HG02571 (cell line): ENCODE measurements around the gene GFRAL.
"Not testable (repeated sequence)": the region's sequence is repeated elsewhere in the genome, so short reads cannot be mapped to it uniquely, and the experiment has no call there.

Experiments used
- ATAC-seq: cut with Tn5 transposase; IDR thresholded peaks from one replicate; pipeline ENCODE4 v1.9.1; 2021; ENCODE audit warnings: mild to moderate bottlenecking, moderate library complexity; ENCODE audit not compliant: unreplicated experiment

GFRAL gene, protein sequence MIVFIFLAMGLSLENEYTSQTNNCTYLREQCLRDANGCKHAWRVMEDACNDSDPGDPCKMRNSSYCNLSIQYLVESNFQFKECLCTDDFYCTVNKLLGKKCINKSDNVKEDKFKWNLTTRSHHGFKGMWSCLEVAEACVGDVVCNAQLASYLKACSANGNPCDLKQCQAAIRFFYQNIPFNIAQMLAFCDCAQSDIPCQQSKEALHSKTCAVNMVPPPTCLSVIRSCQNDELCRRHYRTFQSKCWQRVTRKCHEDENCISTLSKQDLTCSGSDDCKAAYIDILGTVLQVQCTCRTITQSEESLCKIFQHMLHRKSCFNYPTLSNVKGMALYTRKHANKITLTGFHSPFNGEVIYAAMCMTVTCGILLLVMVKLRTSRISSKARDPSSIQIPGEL

DNA sequence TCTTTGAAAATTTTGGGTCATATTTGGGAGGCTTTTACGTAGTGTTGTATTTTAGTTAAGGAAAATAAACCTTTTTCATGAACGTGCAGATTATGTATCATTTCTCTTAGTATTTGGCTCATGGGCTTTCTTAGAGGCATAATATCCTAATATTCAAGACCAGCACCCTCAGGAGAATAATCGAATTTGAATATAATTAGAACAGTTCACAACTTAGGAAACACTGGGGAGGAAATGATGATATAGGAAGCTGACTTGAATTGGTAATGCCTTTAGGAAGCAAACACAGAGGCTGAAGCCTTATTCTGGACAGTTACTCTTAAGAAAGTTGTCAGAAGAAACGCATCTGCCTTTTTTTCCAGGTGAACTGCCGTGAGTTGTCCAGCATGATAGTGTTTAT lies at the start of gene GFRAL:
GFRAL (plus strand) TSS at position 301 of the 400 bp plus-strand sequence; CDS start at position 387, 86 bp downstream.
- no peak for ATAC-seq

DNA sequence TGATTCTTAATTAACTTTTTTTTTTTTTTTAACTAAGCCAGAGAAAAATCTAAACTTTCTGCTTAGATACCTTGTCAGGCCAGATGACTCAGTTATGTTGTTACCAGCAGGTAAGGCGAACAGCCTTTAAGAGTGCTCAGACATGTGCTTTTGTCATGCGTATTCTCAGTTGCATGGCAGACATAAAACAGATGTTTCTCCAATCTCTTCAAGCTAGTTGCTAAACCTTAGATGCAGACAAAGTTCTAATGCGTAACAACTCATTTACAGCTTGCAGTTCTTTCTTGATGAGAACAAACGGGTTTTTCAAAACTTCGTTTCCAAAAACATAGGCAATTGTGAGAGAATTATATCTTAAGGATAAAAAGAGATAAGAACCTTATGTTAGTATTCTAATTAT lies 49.6 kb upstream of the GFRAL start:
- ATAC-seq: no peak

DNA sequence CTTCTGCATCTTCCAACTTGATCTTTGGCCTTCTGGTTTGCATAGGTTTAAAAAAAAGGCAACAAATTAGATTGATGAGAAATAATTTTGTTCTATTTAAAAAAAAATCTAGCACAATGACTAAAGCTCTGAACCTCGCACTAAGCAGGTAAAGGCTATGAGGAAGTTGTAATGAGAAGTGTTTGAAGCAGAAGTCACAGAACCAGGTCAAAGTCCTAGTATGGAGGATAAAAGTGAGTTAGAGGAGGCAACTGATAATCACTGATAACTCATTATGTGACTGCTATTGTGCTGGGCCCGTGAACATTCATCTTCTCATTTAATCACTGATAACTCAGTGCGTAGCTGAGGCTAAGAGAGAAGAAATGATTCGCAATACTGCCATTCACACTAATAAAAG lies 46.1 kb upstream of the GFRAL start:
- no peak for ATAC-seq

DNA sequence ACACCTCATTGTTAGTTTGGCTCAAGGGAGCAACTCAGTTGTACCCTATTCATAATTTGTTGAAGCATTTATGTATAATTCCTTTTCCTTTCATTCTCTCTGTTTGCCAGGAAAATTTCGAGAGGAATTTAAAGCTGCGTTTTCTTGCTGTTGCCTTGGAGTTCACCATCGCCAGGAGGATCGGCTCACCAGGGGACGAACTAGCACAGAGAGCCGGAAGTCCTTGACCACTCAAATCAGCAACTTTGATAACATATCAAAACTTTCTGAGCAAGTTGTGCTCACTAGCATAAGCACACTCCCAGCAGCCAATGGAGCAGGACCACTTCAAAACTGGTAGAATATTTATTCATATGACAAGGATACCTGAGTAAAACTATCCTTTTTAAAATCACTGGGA lies 45.2 kb upstream of the GFRAL start:
- no peak for ATAC-seq

DNA sequence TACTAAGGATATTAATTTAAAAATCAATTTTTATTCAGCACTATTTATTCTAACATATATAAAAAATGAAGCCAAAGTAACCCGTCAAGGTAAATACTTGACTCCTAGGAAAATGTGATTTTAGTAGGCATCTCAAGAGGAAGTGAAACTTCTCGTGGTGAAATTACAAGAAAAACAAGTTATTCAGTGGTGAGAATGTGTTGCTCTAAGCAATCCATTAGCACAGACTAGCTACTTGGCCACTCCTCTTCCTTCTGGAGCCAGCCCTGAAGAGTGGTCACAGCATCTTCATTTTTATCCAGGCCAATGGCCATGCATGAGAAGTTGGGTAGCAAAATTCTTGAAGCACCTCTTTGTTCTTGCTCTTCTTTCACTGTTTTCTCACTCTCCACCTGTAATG lies 40.4 kb upstream of the GFRAL start:
- ATAC-seq: no peak

DNA sequence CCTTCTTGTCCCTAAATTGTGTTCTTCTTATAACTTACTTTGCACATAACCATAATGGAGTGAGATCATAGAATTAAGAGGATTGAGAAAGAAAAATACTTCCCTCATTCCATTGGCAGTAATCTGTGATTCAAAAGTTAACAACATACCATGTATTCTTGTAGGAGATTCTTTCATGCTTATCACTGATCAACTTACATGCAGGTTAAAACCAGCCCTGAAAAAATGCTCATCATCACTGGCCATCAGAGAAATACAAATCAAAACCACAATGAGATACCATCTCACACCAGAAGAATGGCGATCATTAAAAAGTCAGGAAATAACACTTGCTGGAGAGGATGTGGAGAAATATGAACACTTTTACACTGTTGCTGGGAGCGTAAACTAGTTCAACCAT lies 36.5 kb upstream of the GFRAL start:
- ATAC-seq: no peak

DNA sequence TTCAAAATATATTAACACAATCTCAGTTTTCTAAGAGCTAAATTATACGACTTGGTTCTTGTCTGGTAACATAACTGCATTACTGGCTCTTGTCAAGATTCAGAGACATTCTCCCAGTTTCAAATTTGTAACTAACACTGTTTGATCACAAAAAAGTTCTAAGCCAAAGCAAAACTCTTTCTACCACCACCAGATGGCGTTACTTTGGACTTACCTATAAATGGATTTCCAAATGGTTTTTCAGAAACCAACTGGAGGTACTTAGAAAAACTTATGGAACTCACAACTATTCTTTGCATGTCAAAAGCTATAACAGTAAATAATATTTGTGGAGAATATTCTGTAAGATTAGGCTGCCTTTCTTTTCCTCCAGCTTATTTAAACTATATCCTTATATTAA lies 34.2 kb upstream of the GFRAL start:
- ATAC-seq: no peak

DNA sequence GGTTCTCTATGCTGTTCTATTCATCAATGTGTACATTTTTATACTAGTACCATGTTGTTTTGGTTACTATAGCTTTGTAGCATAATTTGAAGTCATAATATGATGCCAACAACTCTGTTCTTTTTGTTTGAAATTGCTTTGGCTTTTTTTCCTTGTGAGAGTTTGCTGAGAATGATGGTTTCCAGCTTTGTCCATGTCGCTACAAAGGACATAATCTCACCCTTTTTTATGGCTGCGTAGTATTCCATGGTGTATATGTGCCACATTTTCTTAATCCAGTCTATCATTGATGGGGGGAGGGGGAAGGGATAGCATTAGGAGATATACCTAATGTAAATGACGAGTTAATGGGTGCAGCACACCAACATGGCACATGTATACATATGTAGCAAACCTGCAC lies 30.1 kb upstream of the GFRAL start:
- not testable (repeated sequence) for ATAC-seq

DNA sequence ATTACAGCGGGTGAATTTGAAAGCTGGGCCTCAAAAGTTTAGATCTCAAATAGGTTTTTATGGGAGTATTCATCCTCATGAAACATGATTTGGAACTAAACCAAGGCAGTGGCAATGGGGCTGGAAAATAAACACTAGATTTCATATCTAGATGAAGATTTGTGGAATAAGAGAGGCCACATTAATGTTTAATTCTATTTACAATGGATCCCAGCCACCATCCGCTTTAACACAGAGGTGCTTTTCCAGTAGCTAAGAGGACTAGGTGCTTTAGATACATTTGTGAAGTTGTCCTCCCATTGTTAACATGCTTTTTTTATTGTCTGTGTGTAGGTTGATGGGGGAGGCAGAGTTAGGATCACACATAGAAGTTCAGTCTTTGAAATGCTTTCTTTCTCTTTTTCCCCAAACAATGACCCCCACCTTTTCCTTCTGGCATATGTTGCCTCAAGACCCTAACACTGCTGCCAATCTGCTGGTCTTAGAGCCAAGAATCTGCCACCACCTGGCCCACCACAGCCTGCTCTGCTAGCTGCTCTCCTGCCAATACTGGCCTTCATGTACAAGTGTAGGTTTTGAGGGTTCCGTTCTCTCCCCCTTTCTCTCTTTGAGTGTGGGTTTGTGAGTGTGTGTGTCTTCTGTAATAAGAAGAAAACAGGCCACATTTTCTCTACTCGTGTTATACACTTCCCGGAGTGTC lies 27.8 kb upstream of the GFRAL start:
- no peak for ATAC-seq

DNA sequence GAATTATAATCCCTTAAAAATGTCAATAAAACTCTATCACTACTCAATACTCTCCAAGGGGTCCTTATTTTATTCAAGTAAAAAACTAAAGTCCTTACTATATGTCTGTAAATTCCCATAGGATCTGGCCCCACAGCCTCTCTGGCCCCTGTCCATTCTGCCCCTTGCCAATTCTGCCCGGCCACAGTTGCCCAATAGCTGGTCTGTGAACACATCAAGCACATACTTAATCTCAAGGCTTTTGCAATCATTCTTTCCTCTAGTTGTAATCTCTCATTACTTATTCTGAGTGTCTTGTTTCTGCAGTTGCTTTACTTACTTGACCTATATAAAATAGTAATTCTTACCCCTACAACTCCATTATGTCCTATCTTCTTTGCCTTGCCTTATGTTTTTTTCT lies 22.5 kb upstream of the GFRAL start:
- ATAC-seq: no peak

DNA sequence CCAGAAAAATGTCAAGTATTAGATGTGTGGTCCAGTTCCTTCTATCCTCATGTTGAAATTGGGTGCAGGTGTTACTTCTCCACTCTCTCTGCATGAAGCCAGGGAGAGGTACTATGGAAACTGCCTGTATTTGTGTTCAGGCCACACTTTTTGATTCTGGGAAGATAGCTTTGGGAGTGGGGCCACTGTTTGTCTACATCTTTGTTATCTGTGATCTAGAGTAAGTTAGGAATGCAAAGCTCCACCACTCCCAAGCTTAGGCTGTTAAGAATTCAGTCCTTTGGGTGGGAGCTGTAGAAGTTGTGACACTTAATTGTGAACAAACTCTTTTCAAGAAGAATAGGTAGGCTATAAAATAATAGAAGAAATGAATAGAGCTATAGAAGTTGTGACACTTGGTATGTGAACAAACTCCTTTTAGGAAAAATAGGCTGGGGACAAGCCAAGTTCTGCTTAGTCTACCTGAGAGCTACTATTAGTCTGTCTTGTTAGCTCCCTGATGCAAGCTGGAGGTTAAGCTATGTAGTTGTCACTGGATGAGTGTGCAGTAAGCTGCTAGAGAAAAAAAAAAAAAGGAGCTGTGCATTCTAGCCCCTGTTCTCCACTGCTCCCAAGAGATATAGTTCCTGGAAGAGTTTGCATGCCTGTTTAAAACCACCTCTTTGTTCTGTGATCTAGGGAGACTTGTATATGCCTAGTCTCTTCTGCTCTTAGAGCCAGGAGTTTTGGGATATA lies 7.1 kb upstream of the GFRAL start:
- no peak for ATAC-seq

DNA sequence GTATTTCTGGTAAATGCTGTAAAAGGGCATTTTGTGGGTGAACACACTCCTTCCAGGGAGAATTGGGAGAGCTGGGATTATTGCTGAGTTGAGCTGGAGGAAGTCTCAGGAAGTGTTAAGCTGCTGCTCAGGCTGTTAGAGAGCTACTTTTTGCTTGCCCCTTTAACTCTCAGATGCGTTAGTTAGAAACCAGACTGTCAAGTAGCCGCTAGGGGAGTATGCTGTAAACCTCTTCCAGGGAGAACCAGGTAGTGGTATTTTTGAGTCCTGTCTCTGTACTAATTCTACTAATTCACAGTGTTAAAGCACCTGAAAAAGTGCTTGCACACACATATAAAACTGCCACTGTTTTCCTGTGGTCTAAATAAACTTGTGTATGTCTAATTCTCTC lies 6.6 kb upstream of the GFRAL start:
- no peak for ATAC-seq

DNA sequence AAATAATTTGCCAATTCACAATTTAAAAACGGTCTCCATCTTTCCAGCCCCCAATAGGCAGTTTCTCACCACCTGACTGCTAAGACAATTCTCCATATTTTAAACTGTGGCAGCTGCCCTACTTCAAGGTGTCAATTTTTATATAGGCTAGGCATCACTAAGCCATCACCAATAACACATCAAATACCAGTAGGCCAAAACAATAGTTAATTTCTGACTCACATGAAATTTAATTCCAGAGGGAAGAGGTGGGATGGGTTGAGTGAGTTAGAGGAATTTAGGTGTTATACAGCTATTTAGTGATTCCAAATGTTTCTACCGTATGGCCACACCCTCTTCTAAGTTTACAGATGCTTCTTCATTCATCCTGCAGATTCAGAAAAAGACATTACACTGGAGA lies 49.9 kb downstream of the GFRAL start:
- ATAC-seq: no peak

DNA sequence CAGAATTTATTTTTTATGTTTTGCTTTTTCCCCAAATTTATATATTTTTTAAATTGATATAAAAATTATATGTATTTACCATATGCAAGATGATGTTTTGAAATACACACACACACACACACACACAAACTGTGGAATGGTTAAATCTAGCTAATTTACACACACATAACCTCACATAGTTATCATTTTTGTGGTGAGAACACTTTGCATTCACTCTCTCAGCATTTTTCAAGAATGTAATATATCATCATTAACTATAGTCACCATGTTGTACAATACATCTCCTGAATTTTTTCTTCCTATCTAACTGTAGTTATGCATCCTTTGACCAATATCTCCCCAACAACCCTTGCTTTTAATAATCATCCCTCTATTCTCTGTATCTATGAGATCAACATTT lies 52.2 kb downstream of the GFRAL start:
- ATAC-seq: no peak

DNA sequence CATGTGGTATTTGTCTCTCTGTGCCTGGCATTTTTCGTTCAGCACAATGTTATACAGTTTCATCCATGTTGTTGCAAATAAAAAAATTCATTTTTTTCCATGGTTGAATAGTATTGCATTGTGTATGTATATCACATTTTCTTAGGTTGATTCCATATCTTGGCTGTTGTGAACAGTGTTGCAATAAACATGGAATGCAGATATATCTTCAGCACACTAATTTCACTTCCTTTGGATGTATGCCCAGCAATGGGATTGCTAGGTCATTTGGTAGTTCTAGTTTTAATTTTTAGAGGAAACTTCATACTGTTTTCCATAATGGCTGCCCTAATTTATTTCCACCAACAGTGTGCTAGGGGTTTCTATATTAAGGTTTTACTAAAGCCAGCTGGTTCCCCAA lies 52.6 kb downstream of the GFRAL start:
- ATAC-seq: no peak

DNA sequence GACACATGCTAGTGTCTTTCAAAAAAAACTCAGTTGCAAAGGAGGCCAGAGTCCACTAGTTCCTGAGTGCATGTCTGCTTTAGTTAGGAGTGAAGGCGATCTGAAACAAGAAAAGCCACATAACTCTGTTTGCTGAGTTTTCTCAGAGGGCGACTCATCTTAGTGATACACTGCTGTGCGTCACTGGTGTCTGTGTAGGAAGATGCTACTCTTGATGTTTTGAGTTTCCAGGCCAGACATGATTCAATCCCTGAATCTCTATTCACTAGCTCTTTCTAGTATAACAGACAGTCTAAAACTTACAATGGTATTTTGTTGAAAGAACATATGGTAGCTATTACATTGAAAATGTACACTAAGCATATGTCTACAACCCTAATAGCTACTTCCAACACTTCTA lies 60.9 kb downstream of the GFRAL start:
- no peak for ATAC-seq

DNA sequence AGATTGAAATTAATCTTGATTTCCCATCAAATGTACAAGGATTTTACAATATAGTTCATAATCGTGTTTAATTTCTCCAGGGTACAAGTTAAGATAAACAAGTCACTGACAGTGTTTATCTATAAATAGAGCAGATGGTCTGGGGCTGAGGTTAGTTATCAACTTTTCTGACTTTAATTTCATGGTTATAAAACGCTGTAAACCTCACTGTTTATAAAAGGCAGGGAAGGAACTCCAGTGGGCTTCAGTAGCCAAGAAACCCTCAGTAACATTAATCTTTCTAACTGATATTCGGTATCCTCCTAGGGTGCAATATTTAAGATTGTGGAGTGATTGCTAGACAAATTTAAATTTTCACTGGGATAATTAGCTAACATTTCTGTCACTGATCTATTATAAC lies 68.6 kb downstream of the GFRAL start:
- no peak for ATAC-seq

DNA sequence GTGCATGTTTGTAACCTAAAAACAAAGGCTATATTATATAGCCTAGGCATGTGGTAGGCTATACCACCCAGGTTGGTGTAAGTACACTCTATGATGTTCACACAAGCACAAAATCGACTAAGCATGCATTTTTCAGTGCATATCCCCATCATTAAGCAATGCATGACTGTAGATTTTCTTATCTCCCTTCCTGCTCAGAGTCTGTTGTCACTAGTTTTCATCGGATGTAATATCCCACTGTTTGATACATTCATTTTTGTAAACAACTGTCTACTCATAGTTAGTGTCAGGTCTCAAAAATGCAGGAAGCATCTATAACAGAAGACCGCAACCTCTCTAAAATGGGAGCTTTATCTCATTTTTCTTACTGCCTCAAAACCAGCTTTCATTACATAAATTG lies 70.7 kb downstream of the GFRAL start:
- no peak for ATAC-seq

DNA sequence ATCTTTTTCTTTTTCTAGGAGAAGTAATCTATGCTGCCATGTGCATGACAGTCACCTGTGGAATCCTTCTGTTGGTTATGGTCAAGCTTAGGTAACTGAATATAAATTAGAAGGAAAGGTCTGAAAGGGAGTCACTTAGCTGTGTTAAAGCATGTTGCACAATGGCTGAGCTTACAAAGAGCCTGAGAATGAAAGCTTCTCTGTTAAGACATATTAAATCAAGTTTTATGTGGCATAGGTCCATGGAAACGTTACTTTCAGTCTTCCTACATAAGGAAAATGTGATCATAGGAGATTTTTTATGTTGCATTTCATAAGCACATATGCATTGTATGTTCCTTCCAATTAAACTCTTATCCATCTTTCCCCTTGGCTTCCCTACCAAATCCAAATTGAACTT lies 72.1 kb downstream of the GFRAL start:
- ATAC-seq: no peak

DNA sequence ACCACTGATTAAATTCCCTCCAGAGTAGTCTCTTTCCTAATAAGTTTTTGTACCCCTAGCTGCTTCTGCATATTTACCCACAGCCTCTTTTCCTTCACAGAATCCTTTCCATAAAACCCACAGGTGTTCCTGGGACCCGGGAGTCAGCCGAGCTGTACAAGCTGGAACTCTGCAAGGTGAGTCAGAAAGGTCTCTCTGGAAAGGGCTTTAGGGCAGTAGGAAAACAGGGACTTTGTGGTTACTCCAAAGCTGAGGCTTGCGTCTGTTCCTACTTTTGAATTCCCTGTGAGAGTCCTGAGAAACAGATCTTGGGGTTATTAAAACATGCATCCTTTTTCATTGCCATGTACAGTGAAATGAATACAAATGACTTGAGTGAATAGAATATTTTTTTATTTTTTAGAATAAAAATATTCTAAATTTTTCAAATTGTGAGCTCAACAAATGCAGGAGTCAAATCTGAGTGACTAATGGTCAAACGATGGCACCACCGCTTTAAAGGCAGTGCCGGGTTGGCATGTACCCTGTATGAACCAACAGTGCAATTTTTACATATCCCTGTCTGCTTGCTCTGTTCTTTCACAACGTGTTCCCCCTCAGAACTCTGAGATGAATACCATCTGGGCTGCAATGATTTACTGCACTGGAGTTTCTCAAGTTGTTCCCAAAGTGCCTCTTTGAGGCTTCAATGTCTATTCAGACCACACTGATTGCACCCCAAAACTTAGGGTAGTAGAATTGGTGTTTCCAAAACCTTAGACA lies 78.4 kb downstream of the GFRAL start:
- no peak for ATAC-seq

DNA sequence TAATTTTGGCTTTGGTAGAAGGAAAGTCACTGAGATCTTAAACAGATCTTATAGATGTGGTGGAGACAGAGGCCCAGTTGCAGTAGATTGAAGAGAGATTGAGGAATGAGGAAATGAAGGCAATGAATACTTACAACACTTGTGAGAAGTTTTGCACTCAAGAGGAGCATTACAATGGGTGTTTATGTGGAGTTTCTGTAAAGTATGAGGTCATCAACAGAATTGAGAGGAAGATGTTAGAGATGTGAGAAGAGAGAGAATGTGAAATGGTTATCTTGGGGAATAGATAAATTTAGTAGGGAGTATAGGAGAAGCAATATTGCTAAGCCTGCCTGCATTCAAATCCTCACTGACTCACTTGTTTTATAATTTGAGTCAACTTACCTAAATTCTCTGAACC lies 83.4 kb downstream of the GFRAL start:
- no peak for ATAC-seq
